NCI-H460 (cell line): ENCODE measurements around the gene TLK2. TPM values are rescaled to one million over a fixed set of nuclear protein-coding genes. Genes with fewer than 3 reads are reported as not detected.

ENCODE experiments used
- DNase-seq: peaks from one replicate; pipeline ENCODE4 v3.0.0-alpha.2; 2016; ENCODE audit warnings: low read depth; ENCODE audit errors: extremely low read depth
- total RNA-seq: library from RNA; depleted of rRNA; stranded (reverse); fragments of >200 nt; shearing (Covaris generic); gene quantifications from 2 replicates; pipeline ENCODE4 v1.2.3, GENCODE V29; 2014

The TLK2 gene
- total RNA-seq, 1 experiment from 2014 or later = 46.7 TPM

DNA sequence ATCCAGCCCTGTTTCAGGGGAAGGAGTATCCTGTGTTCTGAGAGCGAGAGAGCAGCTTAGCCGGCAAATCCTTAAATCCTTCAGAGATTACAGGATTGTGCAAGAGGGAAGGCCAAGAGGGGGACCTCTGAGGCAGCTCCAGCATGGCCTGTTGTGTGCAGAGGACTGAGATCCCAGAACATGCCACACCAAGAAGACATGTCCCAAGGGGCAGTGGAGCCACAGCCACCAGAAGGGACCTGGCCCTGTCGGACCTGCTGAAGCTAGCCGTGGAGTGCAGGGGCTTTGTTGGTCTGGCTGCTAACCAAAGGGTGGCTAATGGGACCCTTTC is 147.2 kb downstream of the TLK2 start:
- DNase-seq = no peak

DNA sequence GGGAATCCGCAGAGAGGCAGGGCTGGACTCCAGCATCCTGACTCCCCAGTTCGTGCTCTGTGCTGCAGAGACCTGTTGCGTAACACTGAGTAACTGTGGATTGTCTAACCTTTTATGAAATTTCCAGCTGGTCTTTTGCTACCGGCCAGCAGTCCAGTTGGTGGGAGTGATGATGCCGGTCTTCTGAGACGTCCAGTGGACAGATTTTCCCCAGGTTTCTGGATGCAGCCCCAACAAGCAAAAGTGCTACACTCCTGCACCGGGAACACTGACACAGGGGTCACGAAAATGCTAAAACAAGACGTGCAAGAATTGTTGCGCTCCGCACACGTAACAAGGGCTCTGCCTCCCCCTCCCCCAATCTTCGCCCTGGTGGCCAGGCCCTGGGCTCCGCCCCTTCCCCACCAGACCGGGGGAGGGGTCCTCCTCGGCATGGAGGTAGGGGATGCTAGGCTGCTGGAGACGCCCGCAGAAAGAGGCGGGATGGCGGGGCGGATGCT is 148.1 kb downstream of the TLK2 start:
- peak; percentile 19 for DNase-seq

DNA sequence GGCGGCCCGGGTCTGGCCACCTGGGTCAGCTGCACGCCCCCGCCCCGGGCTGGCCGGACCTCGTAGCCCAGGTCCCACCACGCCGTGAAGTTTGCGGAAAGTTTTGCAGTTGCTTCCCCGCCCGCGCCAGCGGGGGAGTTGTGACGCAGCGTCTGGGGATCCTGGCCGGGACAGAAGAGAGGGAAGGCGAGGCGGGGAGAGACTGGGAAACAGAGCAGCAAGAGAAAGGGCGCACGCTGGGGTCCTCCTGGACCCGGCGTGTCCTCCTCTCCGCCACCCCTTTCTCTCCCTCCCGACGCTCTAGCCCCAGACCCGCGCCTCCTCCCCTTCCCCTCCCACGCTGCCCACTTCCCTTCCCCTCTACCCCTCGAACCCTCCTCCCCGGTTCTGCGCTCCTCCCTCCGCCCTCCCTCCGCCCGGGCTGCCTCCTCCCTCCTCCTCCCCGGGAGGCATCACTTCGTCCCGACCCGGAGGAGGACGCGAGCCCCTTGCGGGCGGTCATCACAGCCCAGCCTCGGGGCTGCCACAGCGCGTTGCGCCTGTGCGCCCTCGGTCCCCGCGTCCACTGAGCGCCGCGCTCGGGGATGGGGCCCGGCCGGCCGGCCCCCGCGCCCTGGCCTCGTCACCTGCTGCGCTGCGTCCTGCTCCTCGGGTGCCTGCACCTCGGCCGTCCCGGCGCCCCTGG is 148.7 kb downstream of the TLK2 start, which contains the start of gene MRC2:
MRC2 (plus strand) TSS at position 452 of the 685 bp plus-strand sequence; CDS start at position 585, 133 bp downstream.
- DNase-seq = peak; percentile 25

DNA sequence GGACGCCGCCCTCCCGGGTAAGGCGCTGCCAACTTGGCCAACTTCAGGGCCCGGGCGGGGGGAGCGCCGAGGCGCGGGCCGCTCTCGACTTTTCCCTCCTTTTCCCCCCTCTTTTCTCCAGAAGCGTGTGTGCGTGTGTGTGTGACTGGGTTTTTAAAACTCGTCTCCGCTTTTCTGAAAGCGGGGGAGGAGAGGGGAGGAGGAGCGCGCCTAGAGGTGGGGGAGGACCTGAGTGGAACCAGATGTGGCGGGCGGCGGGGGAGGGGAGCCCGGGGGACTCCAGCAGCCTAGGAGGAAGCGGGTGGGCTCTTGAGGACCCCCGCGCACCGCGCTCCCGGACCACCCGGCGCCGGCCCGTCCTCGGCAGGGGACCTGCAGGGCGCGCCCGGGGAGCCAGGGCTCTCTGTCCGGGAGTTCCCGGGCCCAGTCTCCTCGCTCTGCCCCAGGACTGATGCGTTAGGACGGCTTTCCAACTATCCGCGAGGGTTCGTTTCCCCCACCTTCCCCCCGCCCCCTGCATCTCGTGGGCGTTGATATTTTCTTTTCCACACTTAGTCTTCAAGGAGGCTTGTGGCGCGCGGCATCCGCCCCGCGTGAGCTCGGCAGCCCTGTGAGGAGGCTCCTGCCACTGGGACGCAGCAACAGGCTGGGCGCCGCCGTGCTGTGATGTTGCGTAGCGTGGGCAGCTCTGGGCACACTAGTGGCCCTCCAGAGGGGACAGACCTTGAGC is 149.4 kb downstream of the TLK2 start:
- no peak for DNase-seq

DNA sequence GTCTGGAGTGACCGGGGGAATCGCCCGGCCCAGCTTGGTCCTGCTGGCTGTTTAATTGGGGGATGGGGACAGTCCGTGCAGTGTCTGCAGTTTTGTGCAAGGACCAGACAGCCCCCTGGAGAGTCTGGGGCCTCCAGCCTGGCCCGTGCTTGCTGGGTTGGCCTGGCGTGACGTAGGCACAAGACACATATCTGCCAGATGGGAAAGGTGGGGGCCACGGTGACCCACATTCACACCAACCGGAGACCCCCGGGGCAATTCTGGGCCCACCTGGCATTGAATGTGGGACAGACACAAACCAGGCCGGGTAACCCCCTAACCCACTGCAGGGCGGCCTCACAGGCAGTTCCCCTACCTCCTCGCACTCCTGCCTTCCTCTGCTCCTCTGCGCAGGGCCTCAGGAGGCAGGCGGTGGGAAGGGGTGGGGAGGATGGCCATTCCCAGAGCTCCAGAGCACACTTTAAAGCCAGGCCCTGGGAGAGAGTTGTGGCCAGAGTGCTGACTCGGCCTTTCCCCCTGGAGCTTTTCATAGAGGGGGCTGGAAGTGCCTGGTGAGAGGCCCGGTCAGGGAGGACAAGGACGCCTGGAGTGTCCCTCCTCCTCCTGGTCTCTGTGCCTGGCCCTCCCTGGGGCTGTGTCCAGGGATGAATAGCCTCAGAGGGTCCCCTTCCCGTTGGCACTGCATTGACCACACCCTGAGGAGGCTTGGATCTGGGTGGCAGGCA is 150.4 kb downstream of the TLK2 start:
- no peak for DNase-seq

DNA sequence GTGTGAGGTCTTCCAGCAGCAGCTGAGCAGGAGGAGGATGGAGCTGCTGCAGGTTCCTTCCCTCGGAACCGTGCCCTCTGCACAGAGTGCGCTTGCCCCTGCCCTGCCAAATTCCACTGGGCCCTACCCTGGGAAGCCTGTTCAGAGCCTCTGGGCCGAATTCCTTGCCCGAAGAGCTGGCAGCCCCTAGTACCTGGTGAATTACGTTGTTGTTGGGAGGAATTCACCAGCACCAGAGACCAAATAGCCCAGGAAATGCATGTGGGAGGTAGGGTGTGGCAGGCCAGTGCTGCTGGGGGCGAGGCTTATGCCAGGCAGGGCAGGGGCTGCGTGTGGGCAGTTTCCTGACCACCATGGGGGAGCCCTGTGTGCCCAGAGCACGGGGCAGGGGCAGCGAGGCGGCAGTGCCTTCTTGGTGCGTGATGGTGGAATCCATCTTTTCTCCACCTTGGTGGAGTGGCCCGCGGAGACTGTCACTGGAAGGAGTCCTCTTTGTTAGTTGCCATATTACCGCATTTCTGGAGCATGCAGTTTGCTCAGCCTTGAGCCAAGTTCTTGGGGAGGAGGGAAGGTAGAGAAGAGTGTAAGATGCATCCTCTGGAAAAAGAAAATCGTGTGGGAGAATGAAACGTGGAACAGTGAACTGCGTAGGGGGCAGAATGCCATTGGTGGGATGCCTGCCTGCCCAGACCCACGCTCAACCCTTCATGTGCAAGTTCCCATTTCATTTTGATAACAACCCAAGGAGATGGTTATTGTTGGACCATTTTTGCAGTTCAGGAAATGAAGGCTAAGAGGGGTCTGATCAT is 151.1 kb downstream of the TLK2 start:
- DNase-seq = no peak

DNA sequence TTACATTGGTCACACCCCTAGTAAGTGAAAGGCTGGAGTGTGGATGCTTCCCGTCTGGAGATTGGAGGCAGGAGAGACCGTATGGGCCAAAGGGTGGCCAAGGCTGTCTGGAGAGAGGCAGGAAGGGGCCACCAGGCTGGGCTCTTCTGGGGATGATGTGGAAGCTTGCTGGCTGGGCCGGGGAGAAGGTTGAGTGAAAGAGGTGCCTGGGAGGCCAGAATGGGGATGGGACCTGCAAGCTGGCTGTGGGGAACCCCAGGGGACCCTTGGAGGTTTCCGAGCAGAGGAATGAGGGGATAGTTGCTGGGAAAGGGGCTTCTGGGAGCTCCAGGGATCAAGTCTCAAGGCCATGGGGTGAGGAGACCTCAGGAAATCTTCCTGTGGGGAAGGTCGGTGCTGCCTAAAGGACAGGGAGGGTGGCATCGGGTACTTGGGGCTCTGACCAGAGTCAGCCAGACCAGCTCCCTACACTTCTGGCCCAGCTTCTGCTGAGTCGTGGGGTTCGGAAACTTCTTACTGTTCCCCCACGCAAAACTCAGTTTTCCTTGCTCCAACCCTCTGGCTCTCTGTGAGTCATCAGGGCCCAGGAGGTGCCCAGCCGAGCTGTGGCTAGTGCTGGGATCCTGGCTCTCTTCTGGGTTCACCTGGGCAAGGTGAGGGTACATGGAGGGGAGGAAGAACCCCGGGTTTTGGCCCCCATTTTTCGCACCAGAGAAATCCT is 151.9 kb downstream of the TLK2 start:
- DNase-seq = no peak

DNA sequence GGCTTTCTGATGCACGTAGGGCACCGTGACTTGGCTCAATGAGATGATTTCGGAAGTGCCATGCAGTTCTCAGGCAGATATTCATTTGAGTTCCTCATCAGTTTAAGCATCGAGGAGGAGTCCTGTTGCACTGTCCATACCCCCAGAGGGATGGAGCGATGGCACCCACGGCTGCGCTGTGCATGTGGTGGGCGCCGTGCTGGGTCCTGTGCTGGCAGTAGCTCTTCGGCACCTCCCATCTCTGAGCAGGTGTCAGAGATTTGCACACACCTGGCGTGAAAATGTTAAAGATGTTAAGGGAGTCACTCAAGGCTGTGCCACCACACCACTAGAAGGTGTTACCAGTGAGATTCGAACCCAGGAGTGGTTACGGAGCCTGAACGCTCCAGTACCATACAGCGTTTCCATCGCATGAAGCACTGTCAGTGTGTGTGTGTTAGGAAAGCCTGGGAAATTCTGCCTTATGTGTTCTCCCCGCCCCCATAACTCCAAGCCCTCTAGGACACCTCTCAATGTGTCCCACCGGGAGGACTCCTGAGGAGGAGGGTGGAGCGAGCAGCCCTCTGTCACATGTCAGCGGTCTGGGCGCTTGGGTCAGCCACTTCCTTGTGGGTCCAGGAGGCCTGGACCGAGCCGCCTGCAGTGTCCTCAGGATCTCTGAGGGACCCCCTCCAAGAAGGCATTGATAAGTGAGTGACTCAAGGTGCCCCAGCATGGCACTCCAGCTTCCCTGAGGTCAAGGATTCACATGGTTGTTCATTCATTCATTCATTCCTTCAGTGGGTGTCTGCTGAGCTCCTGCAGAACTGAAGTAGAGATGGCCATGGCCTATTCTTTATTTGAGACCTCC is 152.7 kb downstream of the TLK2 start:
- no peak for DNase-seq

DNA sequence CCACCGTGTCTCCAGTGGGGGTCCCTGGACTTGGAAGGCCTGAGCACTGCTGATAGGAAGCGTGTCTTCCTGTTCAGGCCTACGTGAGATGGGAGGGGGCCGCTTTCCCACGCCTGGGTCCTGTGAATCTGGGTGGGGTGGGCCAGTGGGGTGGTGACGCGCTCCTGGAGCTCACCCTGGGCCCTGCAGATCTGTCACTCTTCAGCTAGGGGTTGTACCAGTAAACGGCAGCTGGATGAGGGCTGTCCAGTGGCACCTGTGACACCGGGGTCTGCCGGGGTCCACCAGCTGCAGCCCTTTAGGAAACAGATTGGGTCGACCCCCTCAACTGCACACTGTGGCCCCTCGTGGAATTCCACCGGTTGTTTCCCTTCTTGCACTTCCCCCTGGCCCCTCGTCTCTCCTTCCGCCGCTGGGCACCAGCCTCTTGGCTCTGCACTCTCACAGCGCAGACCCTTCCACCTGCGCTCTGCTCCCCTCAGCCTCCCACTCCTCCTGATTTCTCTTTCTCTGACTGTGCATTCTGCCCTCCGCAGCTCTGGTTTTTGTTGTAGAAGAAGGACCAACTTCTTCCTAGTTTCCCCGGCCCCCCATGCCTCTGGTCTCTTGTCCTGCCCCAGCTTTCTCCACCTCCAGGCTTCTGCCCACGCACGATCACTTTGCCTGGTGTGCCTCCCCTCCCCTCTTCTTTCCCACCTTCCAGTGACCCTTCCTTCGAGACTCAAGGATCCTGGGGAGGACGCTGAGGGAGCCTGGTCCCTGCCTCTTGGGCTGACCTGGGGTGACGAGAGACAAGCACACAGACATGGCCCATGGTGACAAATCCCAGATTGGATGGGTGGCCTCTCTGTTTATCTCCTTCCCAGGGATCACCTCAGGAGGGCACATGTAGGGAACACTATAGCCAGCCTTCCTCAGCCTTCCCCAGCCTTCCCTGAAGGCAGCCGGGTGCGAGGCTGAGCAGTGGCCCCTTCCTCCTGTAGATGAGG is 153.6 kb downstream of the TLK2 start:
- DNase-seq = no peak

DNA sequence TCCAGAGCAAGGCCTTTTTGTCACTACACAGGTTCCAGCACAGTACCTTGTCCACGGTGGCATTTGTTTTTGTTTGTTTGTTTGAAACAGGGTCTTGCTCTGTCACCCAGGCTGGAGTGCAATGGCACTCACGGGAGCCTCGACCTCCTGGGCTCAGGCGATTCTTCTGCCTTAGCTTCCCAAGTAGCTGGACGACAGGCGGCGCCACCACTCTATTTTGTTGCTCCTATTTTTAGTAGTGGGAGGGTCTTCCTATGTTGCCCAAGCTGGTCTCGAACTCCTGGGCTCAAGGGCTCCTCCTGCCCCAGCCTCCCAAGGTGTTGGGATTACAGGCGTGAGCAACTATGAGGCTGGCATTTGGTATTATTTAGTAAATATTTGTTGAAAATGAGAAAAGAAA is 159.2 kb downstream of the TLK2 start:
- no peak for DNase-seq

DNA sequence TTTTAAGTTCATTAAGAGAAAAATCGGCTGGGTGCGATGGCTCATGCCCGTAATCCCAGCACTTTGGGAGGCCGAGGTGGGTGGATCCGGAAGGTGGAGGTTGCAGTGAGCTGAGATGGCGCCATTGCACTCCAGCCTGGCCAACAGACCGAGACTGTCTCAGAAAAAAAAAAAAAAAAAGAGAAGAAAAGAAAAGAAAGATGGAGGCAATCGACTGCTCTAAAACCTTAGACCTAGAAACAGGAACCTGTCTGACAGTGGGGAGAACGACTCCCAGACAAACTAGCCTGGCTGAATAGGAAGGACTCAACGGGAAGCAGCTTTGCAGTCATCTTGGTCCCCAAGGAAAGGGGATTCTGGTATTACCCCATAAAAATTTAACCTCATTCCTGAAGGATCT is 162.5 kb downstream of the TLK2 start:
- no peak for DNase-seq

DNA sequence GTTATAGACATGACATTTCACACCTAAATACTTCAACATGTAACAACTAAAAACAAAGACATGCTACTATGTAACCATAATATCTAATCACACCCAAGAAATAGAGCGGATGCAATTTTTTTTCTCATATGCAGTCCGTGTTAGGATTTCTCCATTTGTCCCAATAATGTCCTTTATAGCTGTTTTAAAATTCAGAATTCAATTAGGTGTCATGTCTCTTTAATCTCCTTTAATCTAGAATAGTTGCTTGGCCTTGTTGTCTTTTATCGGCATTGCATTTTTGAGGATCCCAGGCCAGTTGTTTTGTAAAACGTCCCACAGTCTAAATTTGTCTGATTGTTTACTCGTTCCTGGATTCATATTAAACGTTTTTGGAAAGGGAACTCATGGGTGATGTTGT is 163.3 kb downstream of the TLK2 start:
- DNase-seq = no peak

DNA sequence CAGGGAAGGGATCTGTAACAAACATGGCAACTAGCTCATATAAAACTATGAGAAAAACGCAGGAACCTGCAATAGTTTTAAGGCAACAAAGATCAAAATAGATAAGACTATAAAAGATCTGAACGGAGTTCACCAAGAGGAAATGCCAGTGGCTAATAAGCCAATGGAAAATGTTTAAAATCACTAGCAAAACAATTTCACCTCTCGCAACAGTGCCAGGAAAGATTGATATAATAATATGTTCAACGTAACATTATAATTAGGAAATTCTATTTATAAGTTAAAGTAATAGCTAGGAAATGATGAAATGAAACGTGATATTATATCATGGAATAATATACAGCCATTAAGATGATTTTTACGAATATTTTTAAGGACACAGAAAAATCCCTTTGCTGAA is 164.9 kb downstream of the TLK2 start:
- DNase-seq = no peak

DNA sequence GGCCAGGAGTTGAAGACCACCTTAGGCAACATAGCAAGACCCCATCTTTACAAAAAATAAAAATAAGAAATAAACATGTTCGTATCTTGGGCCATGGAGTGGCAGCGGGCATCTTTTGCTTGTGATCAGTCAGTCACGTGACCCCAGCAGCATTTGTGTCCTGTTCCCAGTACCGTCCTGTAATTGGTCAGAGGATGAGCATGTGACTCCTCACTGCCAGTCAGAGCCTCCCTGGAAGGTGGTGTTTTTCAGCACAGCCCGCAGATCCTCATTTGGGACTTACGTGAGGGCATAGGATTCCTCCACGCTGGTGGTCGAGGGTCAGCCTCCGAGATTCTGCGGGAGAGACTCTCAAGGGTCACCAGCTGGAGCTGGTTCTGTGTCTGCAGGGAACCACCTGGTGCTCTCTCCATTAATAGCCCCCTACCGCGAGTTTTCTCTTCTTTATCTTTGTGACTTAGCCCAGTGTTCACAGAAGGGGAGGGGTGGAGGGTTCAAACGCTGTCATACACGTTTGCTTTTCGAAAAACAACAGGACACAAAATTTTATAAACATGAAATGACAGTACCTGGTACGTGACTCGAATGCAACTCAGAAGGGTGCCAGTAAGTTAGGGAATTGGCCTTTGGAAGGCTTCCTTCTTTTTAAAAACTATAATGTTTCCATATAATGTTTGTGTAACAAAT is 166.0 kb downstream of the TLK2 start:
- no peak for DNase-seq

DNA sequence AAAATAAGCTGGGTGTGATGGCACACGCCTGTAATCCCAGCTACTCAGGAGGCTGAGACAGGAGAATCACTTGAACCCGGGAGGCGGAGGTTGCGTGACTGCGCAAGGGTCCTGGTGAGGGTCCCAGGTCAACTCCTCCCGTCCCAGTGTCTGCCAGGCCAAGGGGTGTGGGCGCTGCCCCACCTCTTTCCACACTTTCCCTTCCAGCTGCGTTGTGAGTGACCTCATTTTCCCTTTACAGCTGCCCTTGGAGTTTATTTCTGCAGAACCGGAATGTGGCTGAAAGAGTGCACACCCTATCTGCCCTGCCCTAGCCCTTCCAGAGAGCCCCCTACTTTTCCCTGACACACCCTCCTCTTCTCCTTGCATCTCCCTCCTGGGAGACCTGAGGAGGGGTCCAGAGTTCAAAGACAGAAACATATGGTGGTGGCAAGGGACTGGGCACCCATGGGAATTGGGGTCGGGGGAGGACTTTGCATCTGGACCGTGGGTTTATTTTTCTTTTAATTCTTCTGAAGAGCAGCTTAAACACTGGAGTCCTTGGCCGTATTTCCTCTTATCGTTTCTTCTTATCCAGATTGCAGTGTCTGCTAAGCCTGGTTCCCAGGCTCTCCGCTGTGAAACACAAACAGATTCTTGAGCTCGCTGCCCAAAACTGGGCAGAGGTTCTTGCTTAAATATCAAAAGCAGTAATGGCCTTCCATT is 169.8 kb downstream of the TLK2 start:
- no peak for DNase-seq

DNA sequence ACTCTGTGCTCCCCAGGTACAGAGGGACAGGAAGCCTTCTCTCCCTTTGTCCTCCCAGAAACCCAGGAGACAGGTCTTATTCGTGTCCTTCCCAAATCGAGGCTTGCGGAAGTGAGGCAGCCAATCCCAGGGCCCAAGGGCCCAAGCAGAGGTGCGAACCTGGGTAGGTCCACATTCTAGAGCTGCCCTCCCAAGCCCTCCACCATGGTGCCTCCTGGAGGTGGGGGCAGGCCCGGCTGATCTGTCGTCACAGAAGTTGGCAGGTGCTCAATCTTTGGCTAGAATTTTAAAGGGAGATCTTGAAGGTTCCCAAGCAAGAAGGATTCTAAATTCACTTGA is 170.3 kb downstream of the TLK2 start:
- no peak for DNase-seq

DNA sequence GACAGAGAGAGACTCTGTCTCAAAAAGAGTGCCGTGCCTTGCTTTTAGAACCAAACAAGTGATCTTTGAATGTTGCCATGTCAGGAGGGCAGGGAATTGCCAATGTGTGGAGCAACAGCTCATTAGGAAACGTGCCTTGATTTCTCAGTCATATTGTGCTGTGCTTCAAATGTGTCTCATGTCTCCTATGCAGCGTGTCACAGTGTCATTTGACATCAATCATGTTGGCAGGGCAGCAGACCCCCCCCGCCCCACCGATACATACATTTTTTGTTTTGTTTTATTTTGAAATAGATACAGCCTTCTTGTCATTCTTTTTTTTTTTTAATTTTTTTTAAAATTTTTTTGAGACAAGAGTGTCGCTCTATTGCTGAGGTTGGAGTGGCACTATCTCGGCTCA is 170.9 kb downstream of the TLK2 start:
- DNase-seq = no peak
